Measurements from ENCODE around the gene RNU6-8. TPM values are rescaled to one million over a fixed set of nuclear protein-coding genes. Genes with fewer than 3 reads are reported as not detected.

The RNU6-8 gene
- polyA plus RNA-seq, 1 experiment = not detected

GRCh38 chr14:32197919-32198318 lies 5.2 kb downstream of the RNU6-8 start:
- Histone ChIP-seq H3K9me3 (ENCODE audit: control insufficient read depth, insufficient read depth, low read length) (no peaks in the 10 kb centered on the region), H3K27ac (ENCODE audit: low read depth, low read length) (no peak overlapping the region), H3K4me3 (ENCODE audit: low read depth, low read length) (no peak overlapping the region), H3K27me3 (ENCODE audit: control insufficient read depth, insufficient read depth, low read length) (no peaks in the 10 kb centered on the region)
- no peak for TF ChIP-seq CTCF (IDR thresholded peaks at IDR 0.05; ENCODE audit: low read depth, low read length)
- DNase-seq (ENCODE audit: low read depth, low spot score) = no peak
- POLR2A ChIA-PET = no interaction called here
- CTCF ChIA-PET = interaction anchor here (0.9 kb wide), 1 partner anchor 27 kb away, joined by 3 read pairs; no protein-coding TSS in a partner anchor

DNA sequence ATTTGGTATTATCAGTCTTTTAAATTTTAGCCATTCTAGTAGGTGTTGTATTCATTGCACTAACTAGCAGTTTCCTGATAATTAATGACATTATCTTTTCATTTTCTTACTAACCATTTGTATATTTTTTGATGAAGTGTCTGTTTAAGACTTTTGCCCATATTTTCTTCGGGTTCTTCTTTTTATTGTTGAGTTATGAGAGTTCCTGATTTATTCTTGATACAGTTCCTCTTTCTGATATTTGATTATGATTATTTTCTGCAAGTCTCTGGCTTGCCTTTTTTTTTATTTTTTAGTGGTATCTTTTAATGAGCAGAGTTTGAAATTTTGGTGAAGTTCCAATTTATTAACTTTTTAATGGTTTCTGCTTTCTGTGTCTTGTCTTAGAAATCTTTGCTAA lies 7.4 kb downstream of the RNU6-8 start:
- TF ChIP-seq CTCF (IDR thresholded peaks at IDR 0.05; ENCODE audit: low read depth, low read length) = no peak
- H3K9me3 ChIP-seq (ENCODE audit: control insufficient read depth, insufficient read depth, low read length) = no peaks in the 10 kb centered on the region
- no peak for DNase-seq (ENCODE audit: low read depth, low spot score)
- POLR2A ChIA-PET = no interaction called here
- H3K4me3 ChIP-seq (ENCODE audit: low read depth, low read length) = no peak overlapping the region
- H3K27ac ChIP-seq (ENCODE audit: low read depth, low read length) = no peak overlapping the region
- H3K27me3 ChIP-seq (ENCODE audit: control insufficient read depth, insufficient read depth, low read length) = peaks cover 2% of the 10 kb centered on the region
- CTCF ChIA-PET = no interaction called here

GRCh38 chr14:32193532-32193931 lies 9.5 kb downstream of the RNU6-8 start:
- no peak for TF ChIP-seq CTCF (IDR thresholded peaks at IDR 0.05; ENCODE audit: low read depth, low read length)
- Histone ChIP-seq H3K27me3 (ENCODE audit: control insufficient read depth, insufficient read depth, low read length) (peaks cover 2% of the 10 kb centered on the region), H3K27ac (ENCODE audit: low read depth, low read length) (no peak overlapping the region), H3K9me3 (ENCODE audit: control insufficient read depth, insufficient read depth, low read length) (no peaks in the 10 kb centered on the region), H3K4me3 (ENCODE audit: low read depth, low read length) (no peak overlapping the region)
- ChIA-PET CTCF (no interaction called here), POLR2A (no interaction called here)
- no peak for DNase-seq (ENCODE audit: low read depth, low spot score)

DNA sequence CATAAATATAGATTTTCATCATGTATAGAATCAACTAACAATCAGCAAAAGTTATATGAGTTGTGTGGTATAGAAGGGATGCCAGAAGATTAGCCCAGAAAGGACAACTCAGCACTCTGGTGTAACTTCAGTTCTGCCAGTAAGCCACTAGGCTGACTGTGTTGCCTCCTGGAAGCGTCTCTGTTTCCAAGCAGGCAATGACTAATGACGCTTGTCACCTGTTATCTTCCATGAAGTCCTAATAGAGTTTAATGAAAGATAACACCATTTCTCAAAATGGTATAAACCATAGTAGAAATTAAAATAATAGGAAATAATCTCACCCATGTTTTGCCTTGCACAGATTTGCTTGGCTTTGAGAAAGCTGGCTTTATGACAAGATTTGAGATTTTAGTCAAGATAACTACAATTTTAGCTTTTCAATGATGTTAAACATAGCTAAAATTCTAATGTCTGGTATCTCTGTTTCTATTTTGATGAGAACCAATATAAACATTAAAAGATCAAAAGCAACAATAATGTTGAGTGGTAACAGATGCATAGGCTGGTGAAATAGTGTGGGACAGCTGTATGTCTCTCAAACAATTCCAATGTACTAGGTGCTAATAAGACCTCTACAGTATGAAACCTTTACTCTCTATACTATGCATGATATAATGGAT lies 10.2 kb downstream of the RNU6-8 start:
- TF ChIP-seq CTCF (IDR thresholded peaks at IDR 0.05; ENCODE audit: low read depth, low read length) = no peak
- DNase-seq (ENCODE audit: low read depth, low spot score) = no peak
- ChIA-PET POLR2A (no interaction called here), CTCF (no interaction called here)
- Histone ChIP-seq H3K9me3 (ENCODE audit: control insufficient read depth, insufficient read depth, low read length) (no peaks in the 10 kb centered on the region), H3K27me3 (ENCODE audit: control insufficient read depth, insufficient read depth, low read length) (peaks cover 2% of the 10 kb centered on the region), H3K27ac (ENCODE audit: low read depth, low read length) (no peak overlapping the region), H3K4me3 (ENCODE audit: low read depth, low read length) (no peak overlapping the region)

GRCh38 chr14:32190673-32191072 lies 12.4 kb downstream of the RNU6-8 start:
- Histone ChIP-seq H3K27me3 (ENCODE audit: control insufficient read depth, insufficient read depth, low read length) (peaks cover 2% of the 10 kb centered on the region), H3K9me3 (ENCODE audit: control insufficient read depth, insufficient read depth, low read length) (no peaks in the 10 kb centered on the region), H3K27ac (ENCODE audit: low read depth, low read length) (no peak overlapping the region), H3K4me3 (ENCODE audit: low read depth, low read length) (no peak overlapping the region)
- no peak for TF ChIP-seq CTCF (IDR thresholded peaks at IDR 0.05; ENCODE audit: low read depth, low read length)
- CTCF ChIA-PET = no interaction called here
- POLR2A ChIA-PET = no interaction called here
- no peak for DNase-seq (ENCODE audit: low read depth, low spot score)
